Stimulated activated CD8-positive, alpha-beta memory T cell treated with anti-CD3 and anti-CD28 coated beads, Interleukin-4, amount 100 ng/mL, for 48 hours (primary cell): ENCODE measurements around the gene CAMTA2.
A peak's percentile ranks its signal among the peaks of the same experiment; 100 is the strongest.

ENCODE experiments used
- DNase-seq: peaks from one replicate; pipeline ENCODE4 v3.0.0-alpha.2; 2020

Gene CAMTA2

GRCh38 chr17:5000237-5000639 is 12.8 kb upstream of the CAMTA2 start:
- DNase-seq = no peak

DNA sequence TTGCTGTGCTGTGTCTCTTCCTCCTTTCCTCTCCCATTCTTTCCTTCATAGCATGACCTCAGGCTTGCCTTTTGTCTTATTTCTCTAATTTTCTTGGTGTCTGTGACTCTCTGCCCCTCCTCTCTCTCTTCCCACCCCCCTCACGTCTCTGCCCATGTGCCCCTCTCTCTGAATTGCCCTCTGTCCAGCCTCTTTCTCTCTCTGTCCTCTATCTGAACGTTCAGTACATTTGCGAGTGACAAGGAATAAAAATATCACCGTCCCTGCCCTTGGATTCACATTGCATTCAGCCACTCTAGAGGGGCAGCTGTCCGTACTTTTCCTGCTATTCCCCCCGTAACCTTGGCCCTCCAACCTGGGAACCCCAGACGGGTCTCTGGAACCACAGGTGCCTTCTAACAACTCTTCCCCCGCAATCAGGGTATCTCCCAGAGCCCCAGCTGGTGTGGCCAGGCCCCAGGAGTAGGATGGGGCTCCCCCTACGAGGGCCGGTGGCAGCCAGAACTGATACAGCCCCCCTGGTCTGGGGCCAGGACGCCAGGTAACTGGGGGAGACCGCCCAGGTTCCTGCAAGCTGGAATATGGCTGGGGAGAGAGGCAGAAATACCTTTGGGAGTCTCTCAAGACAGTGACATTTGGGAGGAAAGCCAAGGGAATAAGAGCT is 12.1 kb upstream of the CAMTA2 start:
- DNase-seq = no peak

- DNase-seq = no peak
These were observed 11.4 kb upstream of the CAMTA2 start for GRCh38 chr17:4998732-4999429.

GRCh38 chr17:4998027-4998731 is 10.7 kb upstream of the CAMTA2 start:
- no peak for DNase-seq

GRCh38 chr17:4997302-4998026 is 10.0 kb upstream of the CAMTA2 start, which contains the start of the genes INCA1 and KIF1C:
TSS of gene INCA1 (minus strand) at chr17:4997522. CDS start at chr17:4994437, 3,085 bp downstream.
TSS of gene KIF1C (plus strand) at chr17:4997950. CDS start at chr17:5000247, 2,297 bp downstream.
- DNase-seq = peak; percentile 93

- no peak for DNase-seq
These were observed 6.7 kb upstream of the CAMTA2 start for GRCh38 chr17:4994081-4994595.

- DNase-seq = no peak
These were observed 492 bp upstream of the CAMTA2 start for GRCh38 chr17:4987767-4988567.

DNA sequence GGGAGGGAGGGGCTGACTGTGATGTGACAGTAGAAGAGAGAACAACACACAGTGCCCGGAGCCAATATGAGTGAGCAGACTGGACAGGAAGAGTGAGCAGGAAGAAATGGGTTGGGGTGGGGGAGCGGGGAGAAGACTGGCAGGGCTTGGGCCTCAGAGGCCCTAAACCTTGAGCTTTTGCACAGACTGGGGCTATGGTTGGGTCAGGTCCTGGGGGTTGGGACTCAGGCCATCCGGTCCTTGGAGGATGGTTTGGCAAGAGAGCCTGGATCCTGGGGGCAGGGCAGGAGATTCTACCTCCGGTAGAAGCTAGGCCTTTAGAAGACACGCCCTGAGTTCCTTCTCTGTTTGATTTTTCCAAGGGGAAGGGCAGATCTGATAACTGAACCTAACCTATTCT is 1.1 kb downstream of the CAMTA2 start:
- DNase-seq = no peak

DNA sequence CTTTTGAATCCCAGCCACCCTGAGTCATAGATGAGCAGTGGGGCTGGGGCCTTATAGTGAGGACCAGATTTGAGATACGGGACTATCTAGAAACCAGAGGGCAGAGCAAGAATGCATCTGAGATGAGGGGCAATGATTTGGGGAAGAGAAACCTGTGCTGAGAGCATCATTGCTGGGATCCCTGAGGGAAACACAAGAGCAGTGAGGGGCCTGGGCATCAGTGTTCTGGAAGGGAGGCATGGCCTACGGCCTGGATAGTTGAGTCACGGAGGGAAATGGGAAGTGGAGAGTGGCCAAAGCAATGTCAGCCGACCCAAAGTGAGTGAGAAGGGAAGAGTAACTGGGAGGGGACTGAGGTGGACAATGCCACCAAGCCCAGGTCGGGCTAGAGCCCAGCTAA is 5.2 kb downstream of the CAMTA2 start:
- DNase-seq = no peak

DNA sequence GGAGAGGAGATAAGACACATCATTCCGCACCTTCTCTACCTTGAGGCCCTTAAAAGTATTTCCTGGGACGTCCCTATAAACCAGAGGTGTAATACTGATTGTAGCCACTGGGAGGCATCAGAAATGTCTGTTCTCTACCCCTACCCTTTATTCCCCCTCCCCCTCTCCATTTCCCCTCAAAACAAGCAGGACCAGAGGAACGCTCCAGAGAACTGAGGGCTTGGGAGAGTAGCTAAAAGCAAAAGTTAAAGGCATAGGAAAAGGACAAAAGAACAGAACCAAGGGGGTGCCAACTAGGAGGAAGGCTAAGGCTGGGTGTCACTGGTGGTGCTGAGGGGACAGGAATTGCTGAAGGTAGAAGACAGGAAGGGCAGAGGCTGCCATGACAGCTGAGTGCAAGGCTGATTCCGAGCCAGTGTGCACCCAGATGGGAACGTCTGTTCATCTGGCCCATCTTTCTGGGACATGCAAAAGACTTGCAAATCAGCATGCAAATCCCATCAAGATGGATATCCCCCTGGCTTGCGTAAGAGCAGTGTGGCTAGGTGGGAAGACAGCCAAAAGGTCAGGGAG is 6.7 kb downstream of the CAMTA2 start:
- DNase-seq = no peak

DNA sequence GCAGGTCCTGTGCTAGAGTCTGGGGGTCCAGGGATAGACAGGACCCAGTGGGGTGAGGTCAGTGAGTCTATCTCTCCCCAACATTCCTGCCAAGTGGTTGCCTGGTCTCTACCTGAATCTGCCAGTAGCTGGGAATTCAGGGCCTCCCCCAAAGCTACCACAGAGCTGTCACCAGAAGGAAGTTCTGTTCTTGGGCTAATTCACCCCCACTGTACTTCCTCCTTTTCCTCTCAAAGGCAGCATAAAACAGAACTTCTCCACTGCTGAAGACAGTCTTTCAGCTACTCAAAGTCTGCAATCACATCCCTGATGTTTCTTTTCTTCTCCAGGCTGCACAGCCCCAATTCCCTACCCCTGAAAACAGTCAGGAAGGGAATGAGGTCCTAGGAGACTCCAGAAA is 8.7 kb downstream of the CAMTA2 start:
- no peak for DNase-seq

DNA sequence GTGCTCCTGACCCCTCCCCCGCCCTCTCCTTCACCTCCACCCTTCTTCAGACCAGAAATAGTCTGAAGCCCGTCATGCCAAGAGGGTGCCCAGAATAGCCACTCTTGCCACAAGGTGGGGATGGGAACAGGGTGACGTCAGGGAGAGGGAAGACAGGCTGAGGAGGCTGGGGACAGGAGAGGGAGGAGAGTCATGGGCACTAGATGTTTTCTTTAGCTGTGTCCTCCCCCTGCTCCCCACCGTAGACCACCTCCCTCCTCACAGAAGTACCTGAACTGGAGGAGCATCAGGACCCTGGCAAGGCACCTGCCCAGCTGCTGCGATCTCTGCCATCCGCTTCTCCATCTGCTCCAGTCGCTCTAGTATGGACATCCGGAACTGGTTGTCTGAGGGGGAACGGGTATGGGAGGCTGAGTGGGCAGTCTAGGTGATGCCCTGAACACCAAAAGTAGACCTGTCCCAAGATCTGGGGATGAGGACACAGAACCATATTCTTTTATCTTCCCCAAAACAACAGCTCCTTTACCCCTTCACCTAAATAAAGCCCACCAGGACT is 13.3 kb downstream of the CAMTA2 start:
- DNase-seq = no peak

DNA sequence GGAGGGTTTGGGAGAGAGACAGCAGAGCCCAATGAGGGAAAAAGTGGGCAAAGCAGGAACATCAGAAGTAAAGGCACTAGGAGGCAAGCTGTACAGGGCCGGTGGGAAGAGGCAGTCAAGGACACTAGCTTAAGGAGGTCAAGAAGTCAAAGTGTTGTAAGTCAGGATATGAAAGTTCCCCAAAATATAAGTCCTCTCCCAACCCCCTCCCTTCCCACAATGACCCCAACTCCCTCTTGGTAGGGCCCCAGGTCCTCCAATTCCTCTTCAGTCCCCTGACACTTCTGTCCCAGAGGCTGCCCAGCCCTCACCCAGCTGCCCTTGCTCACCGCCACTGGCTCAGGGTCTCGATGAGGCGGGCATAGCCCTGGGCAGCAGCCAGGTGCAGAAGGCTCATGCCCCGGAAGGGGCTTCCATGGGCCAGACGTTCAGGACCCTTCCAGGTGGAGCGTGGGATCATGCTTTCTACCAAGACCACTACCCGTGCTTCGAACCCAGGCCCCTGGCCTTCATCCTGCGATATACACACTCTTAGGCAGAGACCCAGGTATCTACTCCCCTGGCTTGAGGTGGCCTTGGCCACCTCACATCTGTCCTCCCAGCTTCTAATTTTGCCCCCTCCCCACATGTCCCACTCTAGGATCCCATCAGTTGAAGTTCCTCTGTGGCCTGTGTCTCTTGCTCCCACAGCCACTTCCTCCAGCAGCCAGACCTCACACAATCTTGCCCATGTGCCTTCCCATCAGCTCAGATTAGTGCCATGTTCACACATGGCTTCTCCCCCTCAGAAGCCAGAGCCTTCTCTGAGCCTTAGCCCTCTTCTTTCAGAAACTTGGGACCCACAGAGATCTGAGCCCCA is 14.0 kb downstream of the CAMTA2 start:
- DNase-seq = no peak

DNA sequence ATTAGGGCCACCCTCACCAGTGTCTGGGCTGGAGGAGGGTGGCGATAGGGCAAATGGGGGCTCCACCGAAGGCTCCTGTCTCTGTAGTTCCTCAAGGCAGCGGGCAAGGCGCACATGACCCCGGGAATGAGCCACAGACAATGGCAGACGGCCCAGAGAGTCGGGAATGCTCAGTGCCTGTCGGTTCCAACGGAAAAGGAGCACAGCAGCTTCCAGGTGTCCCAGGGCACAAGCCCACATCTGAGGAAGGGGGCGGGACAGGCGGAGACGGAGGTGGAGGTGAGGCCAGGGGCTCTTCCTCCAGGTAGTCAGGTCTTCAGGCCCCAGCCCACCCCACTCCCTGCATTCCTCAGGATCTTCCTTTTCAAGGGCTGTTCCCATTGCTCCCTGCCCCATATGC is 14.7 kb downstream of the CAMTA2 start:
- no peak for DNase-seq

- no peak for DNase-seq
These were observed 15.2 kb downstream of the CAMTA2 start for GRCh38 chr17:4972322-4972721.

DNA sequence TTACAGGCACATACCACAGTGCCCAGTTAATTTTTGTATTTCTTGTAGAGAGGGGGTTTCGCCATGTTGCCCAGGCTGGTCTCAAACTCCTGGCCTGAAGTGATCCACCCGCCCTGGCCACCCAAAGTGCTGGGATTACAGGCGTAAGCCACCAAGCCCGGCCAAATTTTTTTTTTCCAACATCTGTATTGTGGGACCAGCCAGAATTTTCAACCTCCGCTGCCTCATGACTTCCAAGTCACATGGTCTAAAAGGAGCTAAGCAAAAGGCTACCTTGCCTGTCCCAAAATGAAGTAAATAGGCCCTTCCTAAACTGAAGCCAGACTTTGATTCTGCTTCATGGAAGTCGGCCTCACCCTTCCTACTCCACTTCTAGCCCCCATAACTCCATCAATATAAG is 15.6 kb downstream of the CAMTA2 start:
- DNase-seq = no peak

DNA sequence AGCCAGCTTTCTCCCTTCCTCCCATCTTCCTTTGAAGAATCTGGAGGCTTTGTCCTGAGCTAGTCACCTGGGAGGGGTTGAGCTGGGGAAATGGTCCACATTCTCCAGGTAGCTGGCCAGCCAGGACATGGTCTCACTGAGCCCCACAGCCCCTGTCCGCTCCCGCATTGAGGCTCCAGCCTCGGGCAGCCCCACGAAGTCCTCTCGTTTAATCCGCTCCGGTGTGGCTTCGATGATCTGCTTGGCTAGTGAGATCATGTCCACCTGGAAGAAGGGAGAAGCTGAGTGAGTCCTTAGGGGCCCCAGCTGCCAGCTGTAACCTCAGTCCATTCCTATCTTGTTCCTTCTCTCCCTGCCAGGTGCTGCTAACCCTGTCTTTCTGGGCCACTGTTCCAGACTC is 17.2 kb downstream of the CAMTA2 start:
- no peak for DNase-seq

DNA sequence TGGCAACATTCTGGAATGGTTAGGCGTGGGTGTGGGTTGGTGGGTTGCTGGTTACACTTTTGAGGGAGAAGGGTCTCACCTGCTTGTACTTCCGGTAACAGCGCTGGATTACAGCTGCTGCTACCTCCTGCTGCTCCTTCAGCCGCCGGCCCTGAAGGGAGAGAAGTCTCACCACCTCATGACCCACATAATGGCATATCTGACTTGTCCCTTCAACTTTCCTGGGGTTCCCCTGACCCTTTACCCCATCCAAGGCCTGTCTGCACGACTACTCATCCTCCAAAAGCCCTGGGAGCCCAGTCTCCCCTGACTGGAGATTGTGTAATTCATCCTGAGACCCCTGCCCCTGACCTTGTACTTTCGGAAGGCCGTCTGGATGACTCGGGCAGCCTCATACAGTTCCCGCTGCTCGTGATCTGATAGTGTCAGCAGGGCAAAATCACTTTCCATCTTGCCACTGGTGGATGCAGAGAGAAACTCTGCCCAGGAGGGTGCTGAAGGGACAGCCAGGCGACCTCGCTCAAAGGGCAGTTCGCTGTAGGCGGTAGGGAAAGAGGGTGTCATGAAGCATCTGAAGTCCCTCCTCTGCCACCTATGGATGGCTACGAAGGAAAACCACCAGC is 17.8 kb downstream of the CAMTA2 start:
- peak; percentile 64 for DNase-seq

- peak; percentile 71 for DNase-seq
These were observed 18.4 kb downstream of the CAMTA2 start for GRCh38 chr17:4969047-4969550.
